UCSD-AML1 (cell line): Measurements from ENCODE around the gene CDHR3.

Experiments
- DNase-seq: peaks from one replicate; lab custom pipeline; 2025; ENCODE audit not compliant: unreplicated experiment; lab: John Stamatoyannopoulos, UW

The CDHR3 gene

GRCh38 chr7:106022193-106022821, 59.2 kb downstream of the CDHR3 start:
- no peak for DNase-seq

- DNase-seq = no peak
Measured at GRCh38 chr7:106023369-106024322, 60.6 kb downstream of the CDHR3 start.

- no peak for DNase-seq
Measured at GRCh38 chr7:106026101-106026500, 63.0 kb downstream of the CDHR3 start.

- DNase-seq = no peak
Measured at GRCh38 chr7:106029451-106029850, 66.4 kb downstream of the CDHR3 start.

GRCh38 chr7:106029941-106030340, 66.9 kb downstream of the CDHR3 start:
- DNase-seq = no peak

GRCh38 chr7:106031300-106032035, 68.4 kb downstream of the CDHR3 start:
- DNase-seq = peak; percentile 14

- DNase-seq = no peak
Measured at GRCh38 chr7:106032295-106032694, 69.2 kb downstream of the CDHR3 start.

- no peak for DNase-seq
Measured at GRCh38 chr7:106033735-106034134, 70.7 kb downstream of the CDHR3 start.

GRCh38 chr7:106034383-106034782, 71.3 kb downstream of the CDHR3 start:
- DNase-seq = no peak

- no peak for DNase-seq
Measured at GRCh38 chr7:106035568-106035967, 72.5 kb downstream of the CDHR3 start.

- DNase-seq = no peak
Measured at GRCh38 chr7:106036004-106036403, 72.9 kb downstream of the CDHR3 start.

GRCh38 chr7:106037489-106038176, 74.6 kb downstream of the CDHR3 start:
- DNase-seq = no peak

- no peak for DNase-seq
Measured at GRCh38 chr7:106038289-106038688, 75.2 kb downstream of the CDHR3 start.

GRCh38 chr7:106038916-106039315, 75.9 kb downstream of the CDHR3 start:
- no peak for DNase-seq

GRCh38 chr7:106039486-106040060, 76.5 kb downstream of the CDHR3 start:
- DNase-seq = no peak

- peak; percentile 21 for DNase-seq
Measured at GRCh38 chr7:106041140-106041717, 78.2 kb downstream of the CDHR3 start.

GRCh38 chr7:106042196-106042611, 79.1 kb downstream of the CDHR3 start:
- DNase-seq = no peak

- no peak for DNase-seq
Measured at GRCh38 chr7:106045139-106045538, 82.1 kb downstream of the CDHR3 start.

- DNase-seq = no peak
Measured at GRCh38 chr7:106045586-106045985, 82.5 kb downstream of the CDHR3 start.

- no peak for DNase-seq
Measured at GRCh38 chr7:106047184-106047583, 84.1 kb downstream of the CDHR3 start.
